Measurements from ENCODE around the gene MDC1.

- TF ChIP-seq CTCF (IDR thresholded peaks at IDR 0.05; ENCODE audit: low read depth, low read length) = no peak
- TF ChIP-seq EZH2phosphoT487 (IDR thresholded peaks at IDR 0.05; ENCODE audit: low read depth) = no peak
Measured at GRCh38 chr6:30732237-30732943, 15.3 kb upstream of the MDC1 start.

Measured in OCI-LY3 (cell line).